Lower leg skin (tissue), 3 donors: ENCODE measurements around the gene SEMA7A.

ENCODE experiments used
- POLR2A ChIP-seq, 2 donors: fragments of 450-650 bp; IDR thresholded peaks; one replicate each; pipeline ENCODE4 v1.6.1; 2016 to 2017; ENCODE audit warnings: antibody characterized with exemption in 2 of 2, mild to moderate bottlenecking in 1 of 2, moderate library complexity in 1 of 2
- TF ChIP-seq, protein P1 (sequence below), 3 donors: fragments of 450-650 bp; IDR thresholded peaks; one replicate each; pipeline ENCODE4 v1.5.1; 2016; ENCODE audit warnings: antibody characterized with exemption in 3 of 3, mild to moderate bottlenecking in 3 of 3, moderate library complexity in 2 of 3

DNA sequence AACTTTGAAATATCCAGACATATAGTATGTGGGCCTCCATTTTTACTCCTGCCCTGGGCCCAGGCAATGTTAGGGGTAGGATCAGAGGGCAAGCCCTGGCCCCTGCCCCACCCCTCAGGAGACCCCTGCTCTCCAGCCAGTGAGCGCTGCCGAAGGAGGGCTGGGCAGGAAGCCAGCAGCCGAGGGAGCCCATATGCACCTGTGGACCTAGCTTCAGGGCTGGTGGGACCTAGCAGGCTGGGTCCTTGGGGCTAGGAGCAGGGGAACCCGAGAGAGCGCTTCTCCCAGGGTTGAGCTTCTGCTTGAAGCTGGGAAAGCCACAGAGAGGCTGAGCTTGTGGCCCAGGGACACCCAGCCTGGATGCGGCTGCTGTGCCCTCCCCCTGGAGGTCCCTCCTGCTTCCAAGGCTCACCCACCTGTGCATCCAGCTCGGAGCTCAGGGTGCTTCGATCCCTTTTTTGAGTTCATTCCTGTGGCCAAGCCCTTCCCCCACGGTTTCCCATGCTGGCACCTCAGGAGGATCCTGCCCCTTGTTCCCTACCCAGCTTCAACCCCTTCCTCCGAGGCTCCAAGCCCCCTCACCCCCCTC is 45.3 kb downstream of the SEMA7A start:
- no peak for TF ChIP-seq POLR2A (IDR thresholded peaks at IDR 0.05)
- TF ChIP-seq, protein P1, sequence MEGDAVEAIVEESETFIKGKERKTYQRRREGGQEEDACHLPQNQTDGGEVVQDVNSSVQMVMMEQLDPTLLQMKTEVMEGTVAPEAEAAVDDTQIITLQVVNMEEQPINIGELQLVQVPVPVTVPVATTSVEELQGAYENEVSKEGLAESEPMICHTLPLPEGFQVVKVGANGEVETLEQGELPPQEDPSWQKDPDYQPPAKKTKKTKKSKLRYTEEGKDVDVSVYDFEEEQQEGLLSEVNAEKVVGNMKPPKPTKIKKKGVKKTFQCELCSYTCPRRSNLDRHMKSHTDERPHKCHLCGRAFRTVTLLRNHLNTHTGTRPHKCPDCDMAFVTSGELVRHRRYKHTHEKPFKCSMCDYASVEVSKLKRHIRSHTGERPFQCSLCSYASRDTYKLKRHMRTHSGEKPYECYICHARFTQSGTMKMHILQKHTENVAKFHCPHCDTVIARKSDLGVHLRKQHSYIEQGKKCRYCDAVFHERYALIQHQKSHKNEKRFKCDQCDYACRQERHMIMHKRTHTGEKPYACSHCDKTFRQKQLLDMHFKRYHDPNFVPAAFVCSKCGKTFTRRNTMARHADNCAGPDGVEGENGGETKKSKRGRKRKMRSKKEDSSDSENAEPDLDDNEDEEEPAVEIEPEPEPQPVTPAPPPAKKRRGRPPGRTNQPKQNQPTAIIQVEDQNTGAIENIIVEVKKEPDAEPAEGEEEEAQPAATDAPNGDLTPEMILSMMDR (IDR thresholded peaks at IDR 0.05) = no peak
